Measurements from ENCODE around the gene PTGER4. TPM values are rescaled to one million over a fixed set of nuclear protein-coding genes. Genes with fewer than 3 reads are reported as not detected.

The PTGER4 gene
- total RNA-seq, 1 donor from 2014 or later = 4.9 TPM

DNA sequence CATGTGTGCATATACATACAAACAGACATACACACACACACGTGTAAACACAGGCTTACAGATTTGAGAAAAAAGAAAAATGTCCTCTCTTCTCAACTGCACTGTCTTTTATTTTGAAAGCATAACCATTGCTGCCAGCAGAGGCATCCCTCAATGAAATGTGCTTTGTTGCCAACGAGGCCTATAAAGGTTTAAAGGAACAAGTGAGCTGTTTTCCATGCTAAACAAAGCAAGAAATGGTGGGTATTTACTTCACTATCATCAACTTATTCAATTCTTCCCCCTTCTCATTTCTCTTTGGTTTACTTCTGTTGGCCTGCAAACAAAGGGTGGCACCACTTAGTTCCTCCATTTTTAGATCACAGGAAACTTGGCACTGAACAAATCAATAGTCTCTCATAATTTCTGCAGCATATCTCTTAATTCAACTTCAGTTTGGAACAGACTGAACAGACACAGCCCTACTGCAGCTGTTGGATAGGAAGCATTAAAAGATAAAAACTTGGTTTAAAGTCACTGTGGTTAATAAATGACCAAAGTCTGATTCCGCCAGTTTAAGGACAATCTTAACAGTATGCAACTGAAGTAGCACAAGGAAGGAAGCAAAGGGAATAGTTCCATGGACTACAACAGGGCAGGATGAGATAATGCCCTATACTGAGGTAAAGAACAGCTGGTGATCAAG lies 54.3 kb downstream of the PTGER4 start:
- no peaks in the 10 kb centered on the region for H3K27me3 Mint-ChIP-seq (ENCODE audit: low read depth)
- TF ChIP-seq, protein P1, sequence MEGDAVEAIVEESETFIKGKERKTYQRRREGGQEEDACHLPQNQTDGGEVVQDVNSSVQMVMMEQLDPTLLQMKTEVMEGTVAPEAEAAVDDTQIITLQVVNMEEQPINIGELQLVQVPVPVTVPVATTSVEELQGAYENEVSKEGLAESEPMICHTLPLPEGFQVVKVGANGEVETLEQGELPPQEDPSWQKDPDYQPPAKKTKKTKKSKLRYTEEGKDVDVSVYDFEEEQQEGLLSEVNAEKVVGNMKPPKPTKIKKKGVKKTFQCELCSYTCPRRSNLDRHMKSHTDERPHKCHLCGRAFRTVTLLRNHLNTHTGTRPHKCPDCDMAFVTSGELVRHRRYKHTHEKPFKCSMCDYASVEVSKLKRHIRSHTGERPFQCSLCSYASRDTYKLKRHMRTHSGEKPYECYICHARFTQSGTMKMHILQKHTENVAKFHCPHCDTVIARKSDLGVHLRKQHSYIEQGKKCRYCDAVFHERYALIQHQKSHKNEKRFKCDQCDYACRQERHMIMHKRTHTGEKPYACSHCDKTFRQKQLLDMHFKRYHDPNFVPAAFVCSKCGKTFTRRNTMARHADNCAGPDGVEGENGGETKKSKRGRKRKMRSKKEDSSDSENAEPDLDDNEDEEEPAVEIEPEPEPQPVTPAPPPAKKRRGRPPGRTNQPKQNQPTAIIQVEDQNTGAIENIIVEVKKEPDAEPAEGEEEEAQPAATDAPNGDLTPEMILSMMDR (IDR thresholded peaks at IDR 0.05) = no peak
- H3K9me3 Mint-ChIP-seq (ENCODE audit: low read depth) = peaks cover 2% of the 10 kb centered on the region
- no peak overlapping the region for H3K27ac Mint-ChIP-seq (ENCODE audit: unreplicated experiment)
- H3K36me3 Mint-ChIP-seq (ENCODE audit: low read depth) = peaks cover 2% of the 10 kb centered on the region
- peaks cover 23% of the 10 kb centered on the region for H3K4me1 Mint-ChIP-seq (ENCODE audit: low read depth)
- H3K4me3 Mint-ChIP-seq (ENCODE audit: unreplicated experiment) = no peak overlapping the region
- DNase-seq (ENCODE audit: low spot score) = no peak

DNA sequence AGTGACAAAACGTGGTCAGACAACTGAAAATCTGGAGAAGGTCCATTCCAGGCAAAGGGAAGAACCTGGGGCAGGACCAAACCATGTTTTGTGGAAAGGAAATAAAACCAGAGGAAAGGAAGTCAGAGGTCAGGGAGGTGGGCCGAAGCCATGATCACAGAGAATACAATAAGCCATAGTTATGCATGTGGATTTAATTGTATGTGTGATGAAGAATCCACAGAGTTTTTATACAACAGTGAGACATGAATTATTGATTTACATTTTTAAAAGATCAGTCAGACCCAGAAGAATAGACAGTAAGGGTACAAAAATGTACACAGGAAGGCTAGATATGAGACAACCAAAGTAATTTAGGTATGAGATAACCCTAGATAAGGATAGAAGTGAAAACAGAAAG lies 55.3 kb downstream of the PTGER4 start:
- TF ChIP-seq, protein P1 (IDR thresholded peaks at IDR 0.05) = no peak

DNA sequence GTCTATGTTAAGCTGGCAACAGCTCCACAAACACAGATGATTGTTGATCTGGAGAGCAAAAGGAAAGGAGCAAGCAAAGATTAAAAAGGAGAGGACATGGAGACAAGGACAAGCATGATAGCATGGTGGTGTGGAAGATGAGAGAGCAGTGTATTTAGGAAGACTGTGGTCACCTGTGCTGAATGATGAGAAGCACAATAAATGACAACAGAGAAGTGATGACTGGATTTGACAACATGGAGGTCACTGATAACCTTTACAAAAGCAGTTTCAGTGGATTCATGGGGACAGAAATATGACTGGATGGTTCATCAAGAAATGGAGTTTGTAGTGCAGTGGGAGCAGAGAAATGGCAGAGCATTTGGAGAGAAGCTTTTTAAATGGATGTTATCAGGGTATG lies 55.9 kb downstream of the PTGER4 start:
- Mint-ChIP-seq H3K27me3 (ENCODE audit: low read depth) (no peaks in the 10 kb centered on the region), H3K9me3 (ENCODE audit: low read depth) (peaks cover 11% of the 10 kb centered on the region), H3K36me3 (ENCODE audit: low read depth) (peaks cover 11% of the 10 kb centered on the region), H3K4me1 (ENCODE audit: low read depth) (peaks cover 19% of the 10 kb centered on the region), H3K27ac (ENCODE audit: unreplicated experiment) (no peak overlapping the region), H3K4me3 (ENCODE audit: unreplicated experiment) (no peak overlapping the region)
- TF ChIP-seq, protein P1 (IDR thresholded peaks at IDR 0.05) = no peak
- no peak for DNase-seq (ENCODE audit: low spot score)

More for the DNA sequence above, 55.3 kb downstream of the PTGER4 start:
- no peak for DNase-seq (ENCODE audit: low spot score)
- Mint-ChIP-seq H3K36me3 (ENCODE audit: low read depth) (peaks cover 7% of the 10 kb centered on the region), H3K27ac (ENCODE audit: unreplicated experiment) (no peak overlapping the region), H3K4me3 (ENCODE audit: unreplicated experiment) (no peak overlapping the region), H3K4me1 (ENCODE audit: low read depth) (peaks cover 19% of the 10 kb centered on the region), H3K27me3 (ENCODE audit: low read depth) (no peaks in the 10 kb centered on the region), H3K9me3 (ENCODE audit: low read depth) (peaks cover 7% of the 10 kb centered on the region)

DNA sequence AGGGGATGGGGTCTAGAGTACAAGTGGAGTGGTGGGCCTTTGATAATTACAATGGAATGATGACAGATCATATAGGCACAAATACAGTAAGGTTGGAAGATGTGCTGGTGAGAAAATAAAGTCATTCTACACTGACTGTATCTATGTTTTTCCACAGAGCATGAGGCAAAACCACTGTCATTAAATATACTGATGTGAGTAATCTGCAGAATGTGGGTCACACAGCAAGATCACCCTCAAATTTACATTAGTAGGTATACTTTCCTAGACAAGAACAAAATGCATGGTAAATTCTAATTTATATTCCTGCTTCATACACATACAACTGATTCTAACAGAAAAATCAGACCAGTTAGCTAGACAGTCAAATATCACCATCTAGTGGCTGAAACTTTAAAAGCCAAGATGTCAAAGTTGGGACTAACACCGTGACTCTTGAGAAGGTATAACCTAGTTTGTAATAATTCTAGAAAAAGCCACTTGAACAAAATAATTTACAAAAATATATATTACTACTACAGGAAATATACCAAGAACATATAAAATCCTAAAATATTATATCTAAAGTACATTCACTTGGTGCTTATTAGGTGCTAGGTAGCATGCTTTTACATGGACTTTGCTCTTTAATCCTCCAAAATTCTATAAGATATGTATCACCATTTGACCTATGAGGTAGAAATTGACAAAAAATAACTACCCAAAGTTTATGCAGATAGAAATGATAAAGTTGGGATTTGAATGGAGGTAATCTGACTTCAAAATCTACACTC lies 56.6 kb downstream of the PTGER4 start:
- Mint-ChIP-seq H3K27ac (ENCODE audit: unreplicated experiment) (no peak overlapping the region), H3K27me3 (ENCODE audit: low read depth) (no peaks in the 10 kb centered on the region), H3K4me3 (ENCODE audit: unreplicated experiment) (no peak overlapping the region), H3K9me3 (ENCODE audit: low read depth) (peaks cover 15% of the 10 kb centered on the region), H3K36me3 (ENCODE audit: low read depth) (peaks cover 16% of the 10 kb centered on the region), H3K4me1 (ENCODE audit: low read depth) (peaks cover 19% of the 10 kb centered on the region)
- DNase-seq (ENCODE audit: low spot score) = no peak
- TF ChIP-seq, protein P1 (IDR thresholded peaks at IDR 0.05) = peak; percentile 94

DNA sequence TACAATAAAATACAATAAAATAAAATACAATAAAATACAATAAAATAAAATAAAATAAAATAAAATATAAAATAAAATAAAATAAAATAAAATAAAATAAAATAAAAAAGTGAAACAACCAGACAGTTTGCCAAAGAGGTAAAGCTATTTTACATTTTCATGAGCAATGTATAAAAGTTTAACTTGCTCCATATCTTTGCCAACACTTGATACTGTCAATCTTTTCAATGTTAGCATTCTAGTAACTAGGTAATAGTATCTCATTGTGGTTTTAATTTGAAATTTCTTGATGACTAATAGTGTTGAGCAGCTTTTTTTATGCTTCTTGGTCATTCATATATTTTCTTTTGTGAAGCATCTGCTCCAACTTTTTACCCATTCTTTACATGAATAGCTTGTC lies 58.8 kb downstream of the PTGER4 start:
- Mint-ChIP-seq H3K36me3 (ENCODE audit: low read depth) (peaks cover 16% of the 10 kb centered on the region), H3K9me3 (ENCODE audit: low read depth) (peaks cover 15% of the 10 kb centered on the region), H3K27me3 (ENCODE audit: low read depth) (no peaks in the 10 kb centered on the region), H3K4me1 (ENCODE audit: low read depth) (peaks cover 26% of the 10 kb centered on the region), H3K4me3 (ENCODE audit: unreplicated experiment) (no peak overlapping the region), H3K27ac (ENCODE audit: unreplicated experiment) (no peak overlapping the region)
- TF ChIP-seq, protein P1 (IDR thresholded peaks at IDR 0.05) = no peak
- no peak for DNase-seq (ENCODE audit: low spot score)

Other genes starting within 250 kb of the PTGER4 start
- 14.3 to 17.3 TPM (median 15.0 TPM) in 3 replicates for gene TTC33, start 76.0 kb downstream of the PTGER4 start, total RNA-seq
- 67.8 to 71.3 TPM (median 70.8 TPM) in 3 replicates for gene PRKAA1, start 118.5 kb downstream of the PTGER4 start, total RNA-seq
- gene RPL37, start 155.3 kb downstream of the PTGER4 start, total RNA-seq = 714 to 807 TPM (median 721 TPM) in 3 replicates
- 0.36 to 0.72 TPM (median 0.53 TPM) in 3 replicates for gene CARD6, start 161.5 kb downstream of the PTGER4 start, total RNA-seq
- gene C7, start 229.6 kb downstream of the PTGER4 start, total RNA-seq = not detected in 3 replicates